GM21528 (cell line): ENCODE results near the gene SLC35C1.
"Not testable (repeated sequence)": the region's sequence is repeated elsewhere in the genome, so short reads cannot be mapped to it uniquely, and the experiment has no call there.

Experiments used
- ATAC-seq: cut with Tn5 transposase; IDR thresholded peaks from one replicate; pipeline ENCODE4 v1.9.1; 2021; ENCODE audit warnings: mild to moderate bottlenecking, moderate library complexity; ENCODE audit not compliant: unreplicated experiment, low FRiP score

SLC35C1 gene

GRCh38 chr11:45786272-45786671 lies 18.7 kb upstream of the SLC35C1 start:
- ATAC-seq = no peak

GRCh38 chr11:45788887-45789286 lies 16.1 kb upstream of the SLC35C1 start:
- no peak for ATAC-seq

- no peak for ATAC-seq
Measured at GRCh38 chr11:45791524-45791923, 13.4 kb upstream of the SLC35C1 start.

- ATAC-seq = no peak
Measured at GRCh38 chr11:45794169-45794568, 10.8 kb upstream of the SLC35C1 start.

DNA sequence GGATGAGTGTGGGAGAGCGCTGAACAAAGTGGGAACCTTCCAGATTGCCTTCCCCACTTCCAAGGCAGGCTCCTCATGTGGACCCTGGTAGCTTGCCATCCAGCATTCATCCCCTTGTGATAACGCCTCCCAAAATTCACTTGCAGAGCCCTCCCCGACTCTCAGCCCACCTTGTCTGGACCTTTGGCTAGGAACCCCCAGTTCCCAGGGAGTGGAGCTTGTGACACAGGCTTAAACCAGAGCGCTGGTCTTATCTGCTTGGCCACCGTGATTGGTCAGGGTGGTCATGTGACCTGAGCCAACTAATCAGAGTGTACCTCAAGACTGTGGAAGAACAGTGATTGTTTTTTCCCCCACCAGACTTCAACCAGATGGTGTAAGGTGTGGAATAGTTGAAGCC lies 9.6 kb upstream of the SLC35C1 start:
- ATAC-seq = no peak

- no peak for ATAC-seq
Measured at GRCh38 chr11:45796461-45796861, 8.5 kb upstream of the SLC35C1 start.

DNA sequence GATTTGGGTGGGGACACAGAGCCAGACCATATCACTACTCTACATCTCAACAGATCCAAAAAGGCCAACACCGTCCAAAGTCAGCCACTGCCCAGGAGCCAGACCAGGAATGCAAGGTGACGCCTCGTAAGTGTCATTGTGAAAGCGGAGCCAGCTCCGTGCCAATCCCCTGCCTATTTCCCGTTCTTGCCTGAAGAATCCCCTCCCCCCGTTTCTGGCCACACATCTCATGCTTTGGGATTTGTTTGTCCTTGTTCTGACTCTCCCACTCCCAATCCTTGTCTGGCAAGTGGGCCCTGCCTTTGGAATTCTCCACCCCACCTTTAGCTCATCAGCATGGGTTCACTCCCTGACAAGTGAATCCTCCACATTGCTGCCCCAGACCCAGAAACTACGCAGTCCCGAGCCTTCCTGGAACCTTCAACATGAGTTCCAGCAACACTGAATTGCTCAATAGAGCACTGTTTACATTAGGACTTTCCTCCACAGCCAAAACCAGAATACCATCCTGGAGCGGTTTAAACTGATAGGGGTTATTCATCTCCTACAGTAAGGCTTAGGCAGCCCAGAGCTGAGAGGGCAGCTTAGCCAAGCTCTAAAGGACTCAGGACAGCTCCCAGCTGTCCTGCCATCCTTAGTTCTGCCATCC lies 6.0 kb upstream of the SLC35C1 start:
- ATAC-seq = no peak

GRCh38 chr11:45799562-45799961 lies 5.4 kb upstream of the SLC35C1 start:
- ATAC-seq = no peak

DNA sequence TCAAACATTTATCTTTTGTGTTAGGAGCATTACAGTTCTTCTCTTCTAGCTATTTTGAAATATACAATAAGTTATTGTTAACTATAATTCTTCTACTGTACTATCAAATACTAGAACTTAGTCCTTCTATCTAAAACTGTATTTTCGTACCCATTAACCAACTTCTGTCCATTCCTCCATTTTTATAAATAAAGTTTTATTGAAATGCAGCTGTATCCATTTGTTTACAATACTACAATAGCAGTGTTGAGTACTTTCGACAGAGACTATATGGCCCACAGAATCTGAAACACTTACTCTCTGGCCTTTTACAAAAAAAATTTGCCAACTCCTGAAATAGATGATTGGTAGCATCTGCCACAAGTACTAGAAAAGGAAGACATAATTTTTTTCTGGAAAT lies 4.7 kb upstream of the SLC35C1 start:
- no peak for ATAC-seq

DNA sequence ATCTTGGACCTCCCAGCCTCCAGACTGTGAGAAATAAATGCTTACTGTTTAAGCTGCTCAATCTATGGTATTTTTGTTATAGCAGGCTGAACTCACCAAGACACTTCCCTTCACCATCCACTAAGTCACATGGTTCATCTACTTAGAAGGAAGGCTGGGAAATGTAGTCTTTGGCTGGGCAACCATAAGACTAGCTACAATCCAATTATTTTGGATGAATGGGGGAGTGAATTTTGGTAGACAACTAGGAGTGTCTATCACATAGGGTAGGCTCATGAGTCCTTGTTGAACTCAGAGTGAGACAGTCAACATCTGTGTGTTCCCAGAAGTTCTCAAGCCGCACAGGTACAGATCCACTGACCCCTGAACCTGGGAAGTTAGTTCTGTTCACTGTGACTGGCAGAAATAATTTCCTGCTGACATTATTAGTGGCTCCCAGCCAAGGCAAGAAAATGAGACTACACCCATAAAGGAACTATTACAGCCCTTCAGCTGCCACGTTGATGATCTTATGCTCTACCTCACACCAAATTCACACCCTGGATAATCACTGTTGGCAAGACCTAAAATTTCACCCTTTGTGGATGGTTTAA lies 3.1 kb upstream of the SLC35C1 start:
- ATAC-seq = no peak

DNA sequence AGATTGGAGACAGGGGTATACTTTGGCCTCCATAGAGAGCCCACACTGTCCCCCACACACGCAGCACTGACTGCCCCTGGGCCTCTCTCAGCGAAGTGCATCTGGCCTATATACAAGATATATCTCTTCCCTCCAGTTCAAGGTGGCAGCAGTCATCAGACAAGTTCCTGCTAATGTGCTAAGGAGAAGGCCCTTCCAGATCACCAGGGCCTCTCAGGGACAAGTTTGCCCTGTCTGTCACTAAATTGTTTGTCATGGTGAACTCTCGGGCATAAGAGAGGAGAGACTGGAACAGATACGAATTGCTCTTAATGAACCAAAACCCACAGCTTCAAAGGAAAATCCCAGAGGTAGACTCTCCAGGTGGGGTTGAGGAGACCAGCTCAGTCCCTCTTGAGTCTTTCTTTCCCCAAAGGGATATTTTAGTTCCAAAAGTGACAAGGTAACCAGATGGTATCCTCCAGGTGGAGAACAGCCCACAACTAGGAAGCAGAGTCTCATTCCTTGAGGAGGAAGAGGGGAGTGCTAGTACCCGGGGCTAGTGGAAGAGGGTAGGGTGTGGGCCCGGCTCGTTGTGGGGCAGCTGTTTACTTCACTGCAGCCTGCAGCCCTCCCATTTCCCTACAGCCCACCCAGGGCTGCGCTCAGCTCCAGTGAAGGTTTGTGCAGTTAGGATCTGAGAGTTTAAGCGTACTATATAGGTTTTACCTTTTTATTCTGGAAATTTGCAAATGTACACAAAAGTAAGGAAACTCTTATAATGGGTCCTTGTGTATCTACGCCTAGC lies 2.2 kb upstream of the SLC35C1 start:
- no peak for ATAC-seq

DNA sequence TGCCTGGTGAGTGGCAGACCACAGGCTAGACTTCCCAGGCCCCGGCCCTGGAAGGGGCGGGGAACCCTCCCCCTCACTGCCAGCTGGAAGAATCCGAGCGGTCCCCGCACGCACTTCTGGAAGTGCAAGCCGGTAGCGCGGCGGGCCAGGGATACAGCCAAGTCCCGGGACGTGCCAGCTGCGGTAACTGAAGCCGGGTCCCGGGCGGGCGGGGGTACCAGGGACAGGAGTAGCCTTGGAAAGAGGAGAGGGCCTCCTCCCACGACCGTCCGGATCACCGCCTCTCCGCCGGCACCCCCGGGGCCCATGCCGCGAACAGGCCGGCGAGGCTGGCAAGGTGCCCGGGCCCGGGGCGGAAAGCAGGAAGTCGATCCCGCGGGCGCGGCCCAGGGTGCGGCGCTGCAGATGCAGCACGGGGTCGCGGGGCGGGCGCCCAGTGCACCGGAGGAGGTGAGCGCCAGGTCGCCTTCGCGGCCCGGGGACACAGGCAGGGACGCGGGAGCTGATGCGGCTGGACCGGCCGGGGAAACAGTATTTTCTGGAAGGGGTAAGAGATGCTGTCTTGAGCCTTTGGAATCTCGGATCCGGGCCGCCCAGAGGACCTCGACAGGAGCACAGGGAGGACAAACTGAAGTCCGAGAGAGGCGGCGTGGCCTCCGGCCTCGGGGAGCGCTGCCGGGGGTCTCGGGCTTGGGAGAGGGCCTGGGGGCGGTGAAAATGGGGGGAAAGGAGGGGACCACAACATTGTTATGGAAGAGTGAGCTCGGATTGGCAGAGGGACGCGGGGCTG lies 783 bp upstream of the SLC35C1 start:
- peak; percentile 33 for ATAC-seq

DNA sequence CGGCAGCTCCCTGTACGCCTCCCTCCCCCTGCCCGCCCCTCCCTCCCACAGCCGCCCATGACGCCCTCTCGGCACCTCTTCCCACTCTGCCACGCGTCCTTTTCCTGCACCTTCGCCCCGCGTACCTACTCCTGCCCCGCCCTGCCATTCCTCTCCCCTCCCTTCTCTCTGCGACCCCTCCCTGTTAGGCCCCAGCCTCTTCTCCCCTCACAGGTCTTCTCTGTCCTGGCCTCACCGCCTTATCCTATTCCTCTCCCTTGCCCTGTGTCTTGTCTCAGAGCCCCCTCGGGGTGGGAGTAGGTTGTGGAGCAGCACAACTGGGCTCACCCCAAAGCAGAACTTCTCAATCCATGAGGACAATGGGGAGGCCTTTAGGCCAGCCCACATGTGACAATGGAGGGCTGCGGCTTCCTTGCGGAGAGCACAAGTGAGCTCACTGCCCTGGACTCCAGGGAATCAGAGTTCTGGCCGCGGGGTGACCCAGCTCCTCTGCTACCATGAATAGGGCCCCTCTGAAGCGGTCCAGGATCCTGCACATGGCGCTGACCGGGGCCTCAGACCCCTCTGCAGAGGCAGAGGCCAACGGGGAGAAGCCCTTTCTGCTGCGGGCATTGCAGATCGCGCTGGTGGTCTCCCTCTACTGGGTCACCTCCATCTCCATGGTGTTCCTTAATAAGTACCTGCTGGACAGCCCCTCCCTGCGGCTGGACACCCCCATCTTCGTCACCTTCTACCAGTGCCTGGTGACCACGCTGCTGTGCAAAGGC lies 539 bp downstream of the SLC35C1 start:
- ATAC-seq = peak; percentile 31

DNA sequence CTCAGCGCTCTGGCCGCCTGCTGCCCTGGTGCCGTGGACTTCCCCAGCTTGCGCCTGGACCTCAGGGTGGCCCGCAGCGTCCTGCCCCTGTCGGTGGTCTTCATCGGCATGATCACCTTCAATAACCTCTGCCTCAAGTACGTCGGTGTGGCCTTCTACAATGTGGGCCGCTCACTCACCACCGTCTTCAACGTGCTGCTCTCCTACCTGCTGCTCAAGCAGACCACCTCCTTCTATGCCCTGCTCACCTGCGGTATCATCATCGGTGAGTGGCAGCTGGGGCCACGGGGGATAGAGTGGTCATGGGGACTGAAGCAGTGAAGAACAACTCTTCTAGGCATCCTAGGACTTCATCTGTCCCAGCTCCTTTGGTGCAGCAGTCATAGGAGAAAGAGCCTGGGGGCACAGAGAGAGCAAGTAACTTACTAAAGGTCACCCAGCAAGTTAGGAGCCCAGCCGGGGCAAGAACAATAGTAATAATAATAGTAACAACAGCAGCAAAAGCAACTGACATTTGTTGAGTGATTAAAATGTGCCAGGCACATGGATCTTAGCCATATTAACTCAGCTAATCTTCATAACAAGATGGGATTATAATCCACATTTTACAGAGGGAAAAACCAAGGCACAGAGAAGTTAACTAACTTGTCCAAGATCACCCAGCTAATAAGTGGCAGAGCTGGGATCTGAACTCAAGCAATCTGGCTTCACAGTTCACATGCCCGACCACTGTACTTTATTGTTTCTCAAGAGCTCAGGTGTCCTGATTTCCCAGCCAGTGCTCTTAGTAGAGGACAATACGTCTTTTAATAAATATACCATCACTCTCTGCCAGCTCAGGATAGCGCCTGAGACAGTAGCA lies 1.4 kb downstream of the SLC35C1 start:
- ATAC-seq = no peak

DNA sequence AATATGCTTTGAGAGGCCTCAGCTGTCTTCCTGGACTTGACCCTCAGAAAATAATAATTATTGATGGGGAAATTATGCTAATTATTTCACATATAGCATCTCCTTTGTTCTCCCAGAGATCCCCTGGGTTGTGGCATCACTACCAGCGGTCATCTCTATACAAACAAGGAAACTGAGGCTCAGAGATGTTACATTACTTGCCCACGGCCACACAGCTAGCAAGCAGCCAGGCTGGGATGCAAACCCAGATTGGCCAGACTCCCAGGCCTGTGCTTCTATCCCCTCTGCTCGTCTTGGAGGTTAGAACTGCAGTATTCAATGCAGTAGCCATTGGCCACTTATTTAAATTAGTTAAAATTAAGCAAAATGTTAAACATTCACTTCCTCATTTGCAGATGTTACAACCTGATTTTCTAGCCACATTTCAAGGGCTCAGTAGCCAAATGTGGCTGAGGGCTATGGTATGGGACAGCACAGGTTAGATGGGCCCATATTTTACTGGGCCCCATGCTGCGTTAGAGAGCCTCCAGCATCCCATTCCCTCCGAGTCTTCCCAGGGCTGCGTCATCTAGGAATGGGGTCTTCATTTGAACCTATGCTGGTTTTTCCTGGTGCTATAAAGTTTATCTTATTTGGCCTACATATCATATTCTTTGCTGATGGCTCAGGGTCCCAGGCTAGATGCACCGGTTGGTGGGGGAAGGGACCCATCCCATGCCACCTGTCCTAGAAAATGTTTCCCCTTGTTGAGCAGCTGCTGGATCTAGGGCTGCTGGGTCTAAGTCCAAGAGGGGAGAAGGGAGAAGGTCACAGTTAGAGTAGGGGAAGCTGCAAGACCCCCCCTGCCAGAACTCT lies 2.2 kb downstream of the SLC35C1 start:
- no peak for ATAC-seq

GRCh38 chr11:45807792-45808238 lies 2.9 kb downstream of the SLC35C1 start:
- no peak for ATAC-seq

GRCh38 chr11:45808427-45808826 lies 3.5 kb downstream of the SLC35C1 start:
- ATAC-seq = not testable (repeated sequence)
